Measurements from ENCODE around the gene SORBS1.

GRCh38 chr10:95441547-95441923 is 119.6 kb downstream of the SORBS1 start:
- TF ChIP-seq GATA2 (IDR thresholded peaks at IDR 0.05; ENCODE audit: low read depth, low read length) (no peak), GATA3 (IDR thresholded peaks at IDR 0.05; ENCODE audit: low read depth, low read length) (no peak)

Data from SH-SY5Y (cell line).